Measurements from ENCODE around the gene CAGE1.

The CAGE1 gene

DNA sequence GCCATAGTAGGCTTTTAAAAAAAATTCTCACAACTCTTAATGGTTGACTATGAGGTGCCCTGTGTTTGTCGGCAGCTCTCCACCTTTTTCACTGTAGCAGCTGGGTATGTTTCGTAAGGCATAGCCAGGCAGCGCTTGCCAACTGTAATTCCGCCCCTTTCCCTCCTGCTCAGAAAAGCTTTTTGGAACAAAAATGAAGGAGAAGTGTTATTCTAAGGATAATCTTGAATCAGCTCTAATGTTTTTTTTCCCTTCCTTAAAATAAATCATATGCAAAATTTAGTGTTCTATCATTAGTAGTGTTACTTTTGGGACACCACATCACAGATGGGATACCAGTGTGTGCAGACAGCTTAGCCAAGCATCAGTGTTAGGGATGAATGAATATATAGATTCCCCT, 21.3 kb upstream of the CAGE1 start:
- TF ChIP-seq, protein P1, sequence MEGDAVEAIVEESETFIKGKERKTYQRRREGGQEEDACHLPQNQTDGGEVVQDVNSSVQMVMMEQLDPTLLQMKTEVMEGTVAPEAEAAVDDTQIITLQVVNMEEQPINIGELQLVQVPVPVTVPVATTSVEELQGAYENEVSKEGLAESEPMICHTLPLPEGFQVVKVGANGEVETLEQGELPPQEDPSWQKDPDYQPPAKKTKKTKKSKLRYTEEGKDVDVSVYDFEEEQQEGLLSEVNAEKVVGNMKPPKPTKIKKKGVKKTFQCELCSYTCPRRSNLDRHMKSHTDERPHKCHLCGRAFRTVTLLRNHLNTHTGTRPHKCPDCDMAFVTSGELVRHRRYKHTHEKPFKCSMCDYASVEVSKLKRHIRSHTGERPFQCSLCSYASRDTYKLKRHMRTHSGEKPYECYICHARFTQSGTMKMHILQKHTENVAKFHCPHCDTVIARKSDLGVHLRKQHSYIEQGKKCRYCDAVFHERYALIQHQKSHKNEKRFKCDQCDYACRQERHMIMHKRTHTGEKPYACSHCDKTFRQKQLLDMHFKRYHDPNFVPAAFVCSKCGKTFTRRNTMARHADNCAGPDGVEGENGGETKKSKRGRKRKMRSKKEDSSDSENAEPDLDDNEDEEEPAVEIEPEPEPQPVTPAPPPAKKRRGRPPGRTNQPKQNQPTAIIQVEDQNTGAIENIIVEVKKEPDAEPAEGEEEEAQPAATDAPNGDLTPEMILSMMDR (IDR thresholded peaks at IDR 0.05; ENCODE audit: low read depth, low read length), result no peak
- H3K4me3 ChIP-seq (ENCODE audit: low read depth, low read length), result no peak overlapping the region

DNA sequence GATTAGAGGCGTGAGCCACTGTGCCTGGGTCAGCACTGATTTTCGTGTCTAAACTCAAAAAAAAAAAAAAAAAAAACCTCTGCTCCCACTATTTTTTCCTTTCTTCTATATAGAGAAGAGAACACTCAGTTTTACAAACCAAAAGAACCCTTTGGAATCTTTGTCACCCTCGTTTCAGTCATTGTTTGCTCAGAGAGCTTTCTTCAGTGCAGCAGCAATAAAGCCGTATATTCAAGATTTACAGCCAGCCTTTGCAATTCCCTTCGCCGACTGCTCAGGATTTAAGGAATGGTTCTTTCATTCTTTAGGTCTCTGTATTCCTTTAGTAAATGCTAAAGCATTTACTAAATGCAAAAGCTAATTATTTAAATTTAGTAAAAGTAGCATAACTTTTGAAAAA, 20.2 kb upstream of the CAGE1 start:
- H3K4me3 ChIP-seq (ENCODE audit: low read depth, low read length), result no peak overlapping the region
- TF ChIP-seq, protein P1 (IDR thresholded peaks at IDR 0.05; ENCODE audit: low read depth, low read length), result no peak

DNA sequence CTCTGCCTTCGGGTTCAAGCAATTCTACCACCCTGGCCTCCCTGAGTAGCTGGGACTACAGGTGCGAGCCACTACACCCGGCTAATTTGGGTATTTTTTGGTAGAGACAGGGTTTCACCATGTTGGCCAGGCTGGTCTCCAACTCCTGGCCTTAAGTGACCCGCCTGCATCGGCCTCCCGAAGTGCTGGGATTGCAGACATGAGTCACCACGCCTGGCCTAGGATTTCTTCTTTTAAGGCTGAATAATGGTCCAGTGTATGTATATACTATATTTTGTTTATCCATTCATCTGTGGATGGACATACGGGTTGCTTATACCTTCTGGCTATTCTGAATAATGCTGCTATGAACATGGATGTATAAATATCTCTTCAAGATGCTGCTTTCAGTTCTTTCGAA, 17.2 kb upstream of the CAGE1 start:
- no peak overlapping the region for H3K4me3 ChIP-seq (ENCODE audit: low read depth, low read length)
- TF ChIP-seq, protein P1 (IDR thresholded peaks at IDR 0.05; ENCODE audit: low read depth, low read length), result no peak

DNA sequence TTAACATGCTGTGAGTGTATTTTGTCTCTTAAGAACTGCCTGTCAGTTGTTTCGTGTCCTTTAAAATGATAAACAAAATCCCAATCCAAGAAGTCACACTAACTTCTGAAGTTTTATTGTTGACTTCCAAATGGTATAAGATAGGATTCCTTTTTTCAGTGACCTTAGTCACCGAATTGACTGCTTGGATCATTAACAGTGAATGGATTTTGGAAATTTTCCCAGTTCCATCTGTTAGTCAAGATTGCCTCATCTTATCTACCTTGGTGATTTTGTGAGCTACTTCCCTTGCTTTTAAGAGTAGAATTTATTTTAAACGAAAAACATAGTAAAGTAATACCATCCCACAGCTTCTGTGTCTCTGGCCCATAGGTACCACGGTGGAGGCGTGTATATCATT, 15.0 kb upstream of the CAGE1 start:
- H3K4me3 ChIP-seq (ENCODE audit: low read depth, low read length), result no peak overlapping the region
- TF ChIP-seq, protein P1 (IDR thresholded peaks at IDR 0.05; ENCODE audit: low read depth, low read length), result no peak

DNA sequence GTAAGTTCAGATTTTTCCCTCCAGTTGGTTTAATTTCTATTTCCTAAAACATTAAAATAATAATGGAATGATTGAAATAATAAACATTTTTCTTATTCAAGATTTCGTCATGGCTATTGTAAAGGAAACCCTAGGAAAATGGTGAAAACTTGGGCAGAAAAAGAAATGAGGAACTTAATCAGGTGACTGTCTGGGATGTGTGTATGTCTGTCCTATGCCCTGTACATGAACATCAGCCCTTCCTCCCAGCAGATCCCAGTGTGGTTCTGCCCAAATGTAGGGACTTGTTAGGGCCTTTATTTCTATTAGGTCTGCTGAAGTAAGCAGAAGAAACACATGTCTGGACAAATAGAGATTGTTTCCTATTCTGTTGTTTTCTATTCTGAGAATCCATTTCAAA, 13.2 kb upstream of the CAGE1 start:
- H3K4me3 ChIP-seq (ENCODE audit: low read depth, low read length), result no peak overlapping the region
- TF ChIP-seq, protein P1 (IDR thresholded peaks at IDR 0.05; ENCODE audit: low read depth, low read length), result no peak

DNA sequence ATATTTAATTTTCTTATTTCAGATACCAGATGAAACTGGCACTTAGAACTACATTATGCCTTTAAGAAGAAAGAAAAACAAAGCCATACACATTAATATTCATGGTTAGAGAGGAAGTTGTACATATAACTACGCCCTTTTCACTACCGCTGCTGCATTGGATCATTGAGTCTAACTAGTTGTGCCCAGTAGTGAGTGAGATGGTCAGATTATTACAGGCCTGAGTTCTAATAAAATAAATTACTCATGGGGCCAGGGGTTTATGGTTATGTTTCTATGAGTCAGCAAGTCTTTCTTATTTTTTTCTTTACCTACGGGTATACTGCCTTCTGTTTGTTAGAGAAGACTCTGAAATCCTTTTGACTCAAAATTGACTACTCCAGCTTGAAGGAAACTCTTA, 11.5 kb upstream of the CAGE1 start:
- TF ChIP-seq, protein P1 (IDR thresholded peaks at IDR 0.05; ENCODE audit: low read depth, low read length), result no peak
- H3K4me3 ChIP-seq (ENCODE audit: low read depth, low read length), result no peak overlapping the region

DNA sequence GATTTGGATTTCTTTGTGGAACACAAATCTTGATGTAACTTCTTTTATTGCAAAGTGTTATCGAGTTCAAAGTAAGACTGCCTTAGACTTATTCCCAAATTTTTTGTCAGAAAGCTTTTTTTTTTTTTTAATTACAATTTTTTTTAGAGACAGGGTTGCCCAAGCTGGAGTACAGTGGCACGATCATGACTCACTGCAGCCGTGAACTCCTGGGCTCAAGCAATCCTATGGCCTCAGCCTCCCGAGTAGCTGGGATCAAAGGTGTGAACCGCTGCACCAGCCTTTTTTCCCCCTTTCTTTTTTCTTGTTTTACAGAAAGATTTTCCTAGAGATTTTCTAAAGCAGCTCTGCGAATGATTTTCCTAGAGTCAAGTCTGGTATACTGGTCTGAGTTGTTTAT, 2.9 kb upstream of the CAGE1 start:
- H3K4me3 ChIP-seq (ENCODE audit: low read depth, low read length), result no peak overlapping the region
- TF ChIP-seq, protein P1 (IDR thresholded peaks at IDR 0.05; ENCODE audit: low read depth, low read length), result no peak

Measured in WI38 (cell line).